Measurements from ENCODE around the gene SCAF11.

SCAF11 gene

GRCh38 chr12:45883187-45883586 lies 107.2 kb downstream of the SCAF11 start:
- H3K36me3 ChIP-seq = peaks cover 12% of the 10 kb centered on the region
- no peaks in the 10 kb centered on the region for H3K4me1 ChIP-seq
- H3K27me3 ChIP-seq = no peaks in the 10 kb centered on the region
- no peak for TF ChIP-seq CTCF (IDR thresholded peaks at IDR 0.05; ENCODE audit: low read depth, low read length)
- no peaks in the 10 kb centered on the region for H3K9me3 ChIP-seq
- H3K4me3 ChIP-seq (ENCODE audit: low read depth, low read length) = no peak overlapping the region
- no peak for DNase-seq

- H3K4me3 ChIP-seq (ENCODE audit: low read depth, low read length) = no peak overlapping the region
- no peaks in the 10 kb centered on the region for H3K4me1 ChIP-seq
- peaks cover 11% of the 10 kb centered on the region for H3K36me3 ChIP-seq
- no peak for TF ChIP-seq CTCF (IDR thresholded peaks at IDR 0.05; ENCODE audit: low read depth, low read length)
- no peaks in the 10 kb centered on the region for H3K27me3 ChIP-seq
- no peaks in the 10 kb centered on the region for H3K9me3 ChIP-seq
- DNase-seq = no peak
These were observed 109.8 kb downstream of the SCAF11 start for GRCh38 chr12:45880533-45880932.

GRCh38 chr12:45879363-45879895 lies 110.9 kb downstream of the SCAF11 start:
- H3K4me1 ChIP-seq = no peaks in the 10 kb centered on the region
- H3K9me3 ChIP-seq = no peaks in the 10 kb centered on the region
- no peak for DNase-seq
- no peak for TF ChIP-seq CTCF (IDR thresholded peaks at IDR 0.05; ENCODE audit: low read depth, low read length)
- H3K4me3 ChIP-seq (ENCODE audit: low read depth, low read length) = no peak overlapping the region
- H3K36me3 ChIP-seq = peaks cover 6% of the 10 kb centered on the region
- no peaks in the 10 kb centered on the region for H3K27me3 ChIP-seq

- H3K36me3 ChIP-seq = peaks cover 12% of the 10 kb centered on the region
- no peak for DNase-seq
These were observed 111.6 kb downstream of the SCAF11 start for GRCh38 chr12:45878630-45879255.

GRCh38 chr12:45877069-45877468 lies 113.3 kb downstream of the SCAF11 start:
- Histone ChIP-seq H3K36me3 (peaks cover 26% of the 10 kb centered on the region), H3K4me1 (no peaks in the 10 kb centered on the region), H3K27me3 (no peaks in the 10 kb centered on the region), H3K9me3 (no peaks in the 10 kb centered on the region), H3K4me3 (ENCODE audit: low read depth, low read length) (no peak overlapping the region)
- TF ChIP-seq CTCF (IDR thresholded peaks at IDR 0.05; ENCODE audit: low read depth, low read length) = no peak
- no peak for DNase-seq

More at GRCh38 chr12:45878630-45879255, 111.6 kb downstream of the SCAF11 start:
- Histone ChIP-seq H3K4me3 (ENCODE audit: low read depth, low read length) (no peak overlapping the region), H3K27me3 (no peaks in the 10 kb centered on the region), H3K9me3 (no peaks in the 10 kb centered on the region), H3K4me1 (no peaks in the 10 kb centered on the region)
- TF ChIP-seq CTCF (IDR thresholded peaks at IDR 0.05; ENCODE audit: low read depth, low read length) = no peak

- no peak for DNase-seq
- Histone ChIP-seq H3K9me3 (no peaks in the 10 kb centered on the region), H3K4me1 (no peaks in the 10 kb centered on the region), H3K36me3 (peaks cover 26% of the 10 kb centered on the region), H3K4me3 (ENCODE audit: low read depth, low read length) (no peak overlapping the region), H3K27me3 (no peaks in the 10 kb centered on the region)
- no peak for TF ChIP-seq CTCF (IDR thresholded peaks at IDR 0.05; ENCODE audit: low read depth, low read length)
These were observed 117.9 kb downstream of the SCAF11 start for GRCh38 chr12:45872446-45872845.

Measured in BE2C (cell line).